GM13977 (cell line): Measurements from ENCODE around the gene MMP21.

Experiments used
- DNase-seq: peaks from one replicate; pipeline ENCODE4 v3.0.0; 2012; ENCODE audit warnings: low spot score
- CTCF ChIP-seq: IDR thresholded peaks from 2 replicates; pipeline ENCODE4 v1.5.1; 2012; ENCODE audit warnings: mild to moderate bottlenecking, control low read depth; ENCODE audit not compliant: insufficient read depth; ENCODE audit errors: extremely low read depth, missing control alignments
- in situ Hi-C: fragments of 300-500 bp; cut with MboI; formaldehyde crosslinking; loops from one replicate; pipeline ENCODE4 v1.12.0; 2022; ENCODE audit warnings: low sequenced_read_pairs, low pct_unique_long_range_greater_than_20kb, mixed read lengths, inconsistent platforms; ENCODE audit not compliant: unreplicated experiment

The MMP21 gene

GRCh38 chr10:125756196-125756595 lies 19.4 kb downstream of the MMP21 start:
- TF ChIP-seq CTCF, result no peak
- in situ Hi-C loops, result no loop called here
- no peak for DNase-seq

GRCh38 chr10:125747417-125747816 lies 28.2 kb downstream of the MMP21 start:
- no peak for DNase-seq
- no peak for TF ChIP-seq CTCF
- in situ Hi-C loops, result no loop called here

- in situ Hi-C loops, result no loop called here
- no peak for DNase-seq
- no peak for TF ChIP-seq CTCF
Measured at GRCh38 chr10:125744909-125745308, 30.7 kb downstream of the MMP21 start.

- no peak for DNase-seq
- TF ChIP-seq CTCF, result no peak
- in situ Hi-C loops, result no loop called here
Measured at GRCh38 chr10:125742465-125742864, 33.2 kb downstream of the MMP21 start.

GRCh38 chr10:125739994-125740679 lies 35.5 kb downstream of the MMP21 start:
- no peak for DNase-seq
- in situ Hi-C loops, result no loop called here
- no peak for TF ChIP-seq CTCF

- in situ Hi-C loops, result no loop called here
- no peak for DNase-seq
Measured at GRCh38 chr10:125738206-125738605, 37.4 kb downstream of the MMP21 start.

More at GRCh38 chr10:125738206-125738605, 37.4 kb downstream of the MMP21 start:
- no peak for TF ChIP-seq CTCF
